Umbilical cord (tissue), 2 donors: Measurements from ENCODE around the gene CASP2. TPM values are rescaled to one million over a fixed set of nuclear protein-coding genes. Genes with fewer than 3 reads are reported as not detected.

Source experiments
- DNase-seq: peaks from one replicate; pipeline ENCODE4 v3.0.0-alpha.2; 2015; ENCODE audit warnings: low spot score
- total RNA-seq: library from RNA; depleted of rRNA; stranded (reverse); fragments of >200 nt; gene quantifications from one replicate; pipeline ENCODE4 v1.2.3, GENCODE V29; 2014; ENCODE audit warnings: low replicate concordance; ENCODE audit not compliant: insufficient read depth

The CASP2 gene
- 9.1 TPM for total RNA-seq

- DNase-seq = peak; percentile 99
Measured at GRCh38 chr7:143287935-143288826, at the start of gene CASP2. Gene CASP2 (plus strand): TSS chr7:143288351. CDS start chr7:143288456, 105 bp downstream.

DNA sequence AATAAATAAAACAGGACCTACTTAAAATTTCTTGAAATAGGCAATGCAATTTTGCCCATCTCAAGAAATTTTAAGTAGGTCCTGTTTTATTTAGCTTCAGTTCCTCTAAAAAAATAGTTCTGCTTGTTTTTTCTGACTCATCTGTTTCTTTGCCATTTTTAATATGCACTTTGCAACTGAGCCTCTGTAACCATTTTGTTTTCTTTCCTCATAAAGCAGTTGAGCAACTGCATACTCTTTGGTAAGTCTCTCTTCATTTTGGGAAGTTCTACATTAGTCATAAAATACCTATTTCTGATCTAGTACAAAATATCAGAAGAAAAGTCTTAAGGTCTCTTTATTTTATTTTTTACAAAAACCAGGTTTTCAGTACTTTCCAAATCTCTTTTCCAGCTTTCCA lies 48.3 kb upstream of the CASP2 start:
- peak; percentile 26 for DNase-seq

- DNase-seq = peak; percentile 81
Measured at GRCh38 chr7:143240291-143241168, 47.6 kb upstream of the CASP2 start.

- no peak for DNase-seq
Measured at GRCh38 chr7:143242306-143242705, 45.8 kb upstream of the CASP2 start.

DNA sequence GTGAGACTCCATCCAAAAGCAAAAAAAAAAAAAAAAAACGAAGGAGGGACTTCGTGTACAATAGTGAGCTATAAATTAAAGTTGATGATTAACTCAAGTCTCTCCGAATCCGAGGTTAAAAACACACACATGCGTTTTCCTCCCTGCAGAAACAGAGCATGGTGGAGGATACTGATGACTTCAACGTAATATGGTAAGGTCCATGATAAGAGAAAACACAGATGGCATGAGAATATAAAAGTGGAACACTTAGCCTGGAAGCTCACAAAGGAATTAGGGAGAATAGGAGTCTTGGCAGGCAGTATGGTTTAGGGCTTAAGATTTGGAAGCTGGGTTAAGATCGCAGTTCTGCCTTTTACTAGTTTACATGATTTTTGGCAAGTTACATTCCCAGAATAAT lies 45.0 kb upstream of the CASP2 start:
- DNase-seq = peak; percentile 89

DNA sequence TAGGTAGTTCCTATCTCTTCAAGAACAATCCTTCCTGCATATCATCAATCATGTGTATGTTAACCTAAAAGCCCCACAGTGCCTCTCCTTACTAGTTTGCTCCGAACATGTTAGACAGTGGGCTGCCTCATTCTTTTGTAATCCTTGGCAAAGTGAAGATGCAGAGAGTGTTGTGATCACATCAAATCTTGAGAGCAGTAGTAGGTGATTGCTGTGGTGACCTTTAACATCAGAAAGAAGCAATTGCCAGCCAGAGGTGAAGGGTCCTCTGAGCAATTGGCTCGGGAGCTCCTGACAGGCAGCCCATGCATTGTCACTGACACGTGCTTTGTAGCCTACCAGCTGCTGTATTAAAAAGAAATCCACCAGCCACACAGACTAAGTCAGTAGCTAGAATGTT lies 44.5 kb upstream of the CASP2 start:
- DNase-seq = no peak

DNA sequence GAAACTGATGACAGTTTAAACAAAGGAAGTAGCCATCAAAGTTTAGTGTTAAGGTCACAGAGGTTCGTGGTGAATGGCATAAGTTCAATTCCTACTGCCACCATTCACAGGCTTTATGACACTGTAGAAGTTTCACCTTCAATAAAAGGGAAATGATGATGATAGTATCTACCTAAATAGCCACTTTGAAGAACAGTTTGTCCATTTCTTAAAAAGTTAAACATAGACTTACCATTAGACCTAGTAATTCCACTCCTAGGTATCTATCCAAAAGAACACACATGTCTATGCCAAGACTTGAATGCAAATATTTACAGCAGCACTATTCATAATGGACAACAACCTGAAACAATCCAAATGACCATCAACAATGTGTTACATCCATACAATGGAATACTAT lies 43.8 kb upstream of the CASP2 start:
- DNase-seq = no peak

GRCh38 chr7:143245123-143245522 lies 43.0 kb upstream of the CASP2 start:
- no peak for DNase-seq

GRCh38 chr7:143247372-143247771 lies 40.8 kb upstream of the CASP2 start:
- DNase-seq = no peak

DNA sequence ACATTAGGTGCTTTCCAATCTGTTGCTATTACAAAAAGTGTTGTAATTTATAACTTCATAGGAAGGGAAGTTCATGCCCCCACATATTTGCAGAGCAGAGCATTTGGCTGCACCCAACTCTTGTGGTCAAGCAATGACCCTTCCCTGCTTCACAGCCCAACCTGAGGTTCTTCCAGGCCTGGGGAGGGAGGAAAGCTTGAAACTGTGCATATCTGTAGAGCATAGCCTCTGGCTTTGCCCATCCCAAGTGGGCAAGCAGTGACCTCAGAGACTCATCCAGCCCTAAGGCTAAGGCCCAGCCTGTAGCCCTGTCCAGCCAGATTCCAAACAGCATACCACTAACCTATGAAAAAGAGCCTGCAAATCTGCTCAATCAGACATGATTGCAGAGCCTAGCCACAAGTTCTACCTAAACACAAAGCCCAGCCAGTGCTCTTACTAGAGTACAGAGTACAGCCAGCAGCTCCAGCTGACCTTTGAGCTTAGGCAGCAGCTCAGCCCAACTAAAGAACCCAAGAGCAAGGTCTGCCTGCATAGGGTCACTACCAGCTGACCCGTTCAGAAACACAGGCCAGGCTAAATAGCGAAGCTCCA lies 39.3 kb upstream of the CASP2 start:
- DNase-seq = no peak

DNA sequence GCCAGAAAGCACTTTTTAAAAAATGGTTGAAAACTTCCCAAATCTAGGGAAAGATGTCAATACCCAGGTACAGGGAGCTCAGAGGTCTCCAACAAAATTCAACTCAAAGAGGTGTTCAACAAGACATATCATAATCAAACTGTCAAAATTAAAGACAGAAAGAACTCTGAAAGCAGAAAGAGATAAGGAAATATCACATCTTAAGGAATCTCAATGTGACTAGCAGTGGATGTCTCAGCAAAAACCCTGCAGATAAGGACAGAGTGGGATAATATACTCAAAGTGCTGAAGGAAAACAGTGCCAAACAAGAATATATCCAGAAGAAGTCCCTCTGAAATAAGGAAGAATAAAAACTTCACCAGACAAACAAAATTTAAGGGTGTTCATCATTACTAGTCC lies 38.0 kb upstream of the CASP2 start:
- no peak for DNase-seq

DNA sequence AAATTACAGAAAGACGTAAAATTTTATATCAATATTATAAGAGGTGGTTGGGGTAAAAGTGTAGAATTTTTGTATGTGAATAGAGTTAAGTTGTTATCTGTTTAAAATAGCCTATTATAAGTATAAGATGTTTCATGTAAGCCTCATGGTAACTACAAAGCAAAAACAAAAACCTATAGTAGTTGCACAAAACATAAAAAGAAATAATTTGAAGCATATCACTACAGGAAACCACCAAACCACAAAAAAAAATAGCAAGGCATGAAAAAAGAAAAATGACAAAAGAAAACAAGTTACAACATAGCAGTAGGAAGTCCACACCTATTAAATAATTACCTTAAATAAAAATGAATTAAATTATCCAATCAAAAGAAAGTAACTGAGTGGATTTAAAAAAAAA lies 37.3 kb upstream of the CASP2 start:
- no peak for DNase-seq

GRCh38 chr7:143252006-143252405 lies 36.1 kb upstream of the CASP2 start:
- DNase-seq = no peak

DNA sequence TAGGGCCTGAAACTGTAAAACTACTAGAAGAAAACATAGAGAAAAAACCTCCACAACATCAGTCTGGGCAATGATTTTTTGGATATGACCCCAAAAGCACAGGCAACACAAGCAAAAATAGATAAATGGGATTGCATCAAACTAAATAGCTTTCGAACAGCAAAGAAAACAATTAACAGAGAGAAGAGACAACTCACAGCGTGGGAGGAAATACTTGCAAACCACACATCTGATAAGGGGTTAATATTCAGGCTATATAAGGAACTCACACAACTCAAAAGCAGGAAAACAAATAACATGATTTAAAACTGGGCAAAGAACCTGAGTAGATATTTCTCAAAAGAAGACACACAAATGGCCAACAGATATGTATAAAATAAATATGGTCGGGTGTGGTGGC lies 32.6 kb upstream of the CASP2 start:
- no peak for DNase-seq

DNA sequence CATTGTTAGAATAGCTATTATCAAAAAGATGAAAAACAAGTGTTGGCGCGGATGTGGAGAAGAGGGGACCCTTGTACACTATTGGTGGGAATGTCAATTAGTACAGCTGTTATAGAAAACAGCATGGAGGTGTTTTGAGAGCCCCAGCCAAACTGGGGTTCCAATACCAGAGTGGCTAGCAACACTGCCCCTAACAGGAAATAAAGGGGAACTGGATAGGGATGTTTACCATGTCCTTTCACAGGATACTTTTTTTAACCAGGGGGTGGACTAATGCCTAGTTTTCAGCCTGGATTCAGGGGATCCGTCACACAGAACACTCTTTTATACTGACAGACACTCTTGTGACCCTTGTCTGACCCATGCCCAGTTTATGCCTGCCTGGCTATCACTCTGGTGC lies 31.8 kb upstream of the CASP2 start:
- no peak for DNase-seq

GRCh38 chr7:143256932-143257331 lies 31.2 kb upstream of the CASP2 start:
- no peak for DNase-seq

- DNase-seq = no peak
Measured at GRCh38 chr7:143257501-143257900, 30.6 kb upstream of the CASP2 start.

GRCh38 chr7:143258831-143259230 lies 29.3 kb upstream of the CASP2 start:
- DNase-seq = no peak

GRCh38 chr7:143259765-143260164 lies 28.4 kb upstream of the CASP2 start:
- DNase-seq = no peak

GRCh38 chr7:143261901-143262300 lies 26.2 kb upstream of the CASP2 start:
- DNase-seq = no peak

- peak; percentile 92 for DNase-seq
Measured at GRCh38 chr7:143263266-143264195, 24.6 kb upstream of the CASP2 start, which contains the start of gene GSTK1. Gene GSTK1 (plus strand): TSS chr7:143263441. CDS start chr7:143263514, 73 bp downstream.
